Activated B cell treated with CpG ODN at 0.5 μM for 24 hours (primary cell): ENCODE data around the gene DZIP1L. TPM values are rescaled to one million over a fixed set of nuclear protein-coding genes. Genes with fewer than 3 reads are reported as not detected.
A peak's percentile ranks its signal among the peaks of the same experiment; 100 is the strongest.

ENCODE experiments used
- ATAC-seq: fragments of 200-7000 bp; cut with Tn5 transposase; one replicate; pipeline ENCODE4 v1.10.0; 2021; ENCODE audit warnings: low read depth, mild to moderate bottlenecking, moderate library complexity
- CTCF ChIA-PET: fragments of 350-600 bp; sonication (Branson Sonifier 250); formaldehyde crosslinking; loops from one replicate; lab custom pipeline; 2021; ENCODE audit warnings: antibody characterized with exemption; lab: Charles Lee
- POLR2A ChIA-PET: fragments of 350-600 bp; sonication (Branson Sonifier 250); formaldehyde crosslinking; loops from one replicate; lab custom pipeline; 2021; ENCODE audit warnings: antibody characterized with exemption; lab: Charles Lee
- DNase-seq: peaks from one replicate; pipeline ENCODE4 v3.0.0; 2022
- H3K27ac Mint-ChIP-seq: one replicate; pipeline ENCODE4 v1.8.0; 2020; ENCODE audit warnings: mixed read lengths
- H3K27me3 Mint-ChIP-seq: one replicate; pipeline ENCODE4 v1.8.0; 2021; ENCODE audit warnings: mixed read lengths
- H3K36me3 Mint-ChIP-seq: one replicate; pipeline ENCODE4 v1.8.0; 2021; ENCODE audit warnings: low read depth, mixed read lengths
- H3K4me1 Mint-ChIP-seq: one replicate; pipeline ENCODE4 v1.8.0; 2021; ENCODE audit warnings: mixed read lengths
- H3K4me3 Mint-ChIP-seq: one replicate; pipeline ENCODE4 v1.8.0; 2020; ENCODE audit warnings: mild to moderate bottlenecking, mixed read lengths
- H3K9me3 Mint-ChIP-seq: one replicate; pipeline ENCODE4 v1.8.0; 2020; ENCODE audit warnings: mixed read lengths
- intact Hi-C: fragments of 100-400 bp; cut with micrococcal nuclease; formaldehyde crosslinking; loops from one replicate; pipeline ENCODE4 v1.15.1; 2024
- total RNA-seq: library from RNA; stranded (reverse); gene quantifications from 2 replicates; pipeline ENCODE4 v1.2.3, GENCODE V29; 2022
- TF ChIP-seq, protein P1 (sequence below): fragments of 200-600 bp; IDR thresholded peaks from one replicate; pipeline ENCODE4 v1.8.0; 2022; ENCODE audit warnings: antibody characterized with exemption, mild to moderate bottlenecking

DZIP1L gene
- total RNA-seq, 1 donor from 2014 or later = not detected

DNA sequence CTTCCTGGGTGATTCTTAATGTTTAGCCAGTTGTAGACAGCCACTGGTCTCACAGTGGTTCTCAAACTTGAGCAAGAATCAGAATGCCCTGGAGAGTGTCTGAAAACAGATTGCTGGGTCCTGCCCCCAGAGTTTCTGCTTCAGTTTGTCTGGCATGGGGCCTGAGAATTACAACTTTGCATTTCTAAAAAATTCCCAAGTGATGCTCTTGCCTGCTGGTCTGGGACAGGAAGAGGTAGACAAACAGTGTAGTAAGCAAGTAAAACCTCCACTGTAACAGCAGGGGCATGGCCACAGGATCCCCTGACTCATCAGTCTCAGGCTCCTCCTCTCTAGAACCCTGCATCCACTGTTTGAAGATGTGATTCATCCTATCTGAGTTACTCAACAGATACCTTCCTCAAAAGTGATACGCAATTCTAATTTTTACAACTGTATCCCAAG lies 36.5 kb downstream of the DZIP1L start:
- intact Hi-C loops = no loop called here
- Mint-ChIP-seq H3K9me3 (no peaks in the 10 kb centered on the region), H3K27me3 (peaks cover 20% of the 10 kb centered on the region), H3K4me3 (no peak overlapping the region), H3K36me3 (no peaks in the 10 kb centered on the region), H3K4me1 (no peaks in the 10 kb centered on the region), H3K27ac (no peak overlapping the region)
- ChIA-PET CTCF (no interaction called here), POLR2A (no interaction called here)
- TF ChIP-seq, protein P1, sequence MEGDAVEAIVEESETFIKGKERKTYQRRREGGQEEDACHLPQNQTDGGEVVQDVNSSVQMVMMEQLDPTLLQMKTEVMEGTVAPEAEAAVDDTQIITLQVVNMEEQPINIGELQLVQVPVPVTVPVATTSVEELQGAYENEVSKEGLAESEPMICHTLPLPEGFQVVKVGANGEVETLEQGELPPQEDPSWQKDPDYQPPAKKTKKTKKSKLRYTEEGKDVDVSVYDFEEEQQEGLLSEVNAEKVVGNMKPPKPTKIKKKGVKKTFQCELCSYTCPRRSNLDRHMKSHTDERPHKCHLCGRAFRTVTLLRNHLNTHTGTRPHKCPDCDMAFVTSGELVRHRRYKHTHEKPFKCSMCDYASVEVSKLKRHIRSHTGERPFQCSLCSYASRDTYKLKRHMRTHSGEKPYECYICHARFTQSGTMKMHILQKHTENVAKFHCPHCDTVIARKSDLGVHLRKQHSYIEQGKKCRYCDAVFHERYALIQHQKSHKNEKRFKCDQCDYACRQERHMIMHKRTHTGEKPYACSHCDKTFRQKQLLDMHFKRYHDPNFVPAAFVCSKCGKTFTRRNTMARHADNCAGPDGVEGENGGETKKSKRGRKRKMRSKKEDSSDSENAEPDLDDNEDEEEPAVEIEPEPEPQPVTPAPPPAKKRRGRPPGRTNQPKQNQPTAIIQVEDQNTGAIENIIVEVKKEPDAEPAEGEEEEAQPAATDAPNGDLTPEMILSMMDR = no peak
- ATAC-seq (no peak), DNase-seq (no peak)

DNA sequence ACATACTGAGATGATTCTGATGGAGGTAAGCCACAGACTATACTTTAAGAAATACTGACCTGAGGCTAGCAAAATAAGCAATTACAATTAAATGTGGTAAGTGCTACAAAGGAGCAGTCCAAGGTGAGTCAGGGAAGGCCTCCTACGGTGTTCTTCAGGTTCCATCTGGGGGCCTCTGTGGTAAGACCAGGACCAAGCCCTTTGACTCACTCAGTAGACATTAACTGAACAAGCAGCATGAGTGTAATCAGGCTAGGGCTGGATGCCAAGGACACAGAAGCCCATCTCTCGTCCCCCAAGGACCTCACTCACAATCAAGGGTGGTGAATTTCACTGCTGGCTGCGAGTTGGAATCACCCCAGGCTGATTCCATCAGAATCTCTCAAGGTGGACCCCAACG lies 37.3 kb downstream of the DZIP1L start:
- POLR2A ChIA-PET = no interaction called here
- no peaks in the 10 kb centered on the region for H3K4me1 Mint-ChIP-seq
- CTCF ChIA-PET = no interaction called here
- no peaks in the 10 kb centered on the region for H3K9me3 Mint-ChIP-seq
- peaks cover 16% of the 10 kb centered on the region for H3K27me3 Mint-ChIP-seq
- H3K36me3 Mint-ChIP-seq = no peaks in the 10 kb centered on the region
- intact Hi-C loops = no loop called here
- ATAC-seq (no peak), DNase-seq (no peak)
- no peak overlapping the region for H3K27ac Mint-ChIP-seq
- TF ChIP-seq, protein P1 = no peak
- H3K4me3 Mint-ChIP-seq = no peak overlapping the region

DNA sequence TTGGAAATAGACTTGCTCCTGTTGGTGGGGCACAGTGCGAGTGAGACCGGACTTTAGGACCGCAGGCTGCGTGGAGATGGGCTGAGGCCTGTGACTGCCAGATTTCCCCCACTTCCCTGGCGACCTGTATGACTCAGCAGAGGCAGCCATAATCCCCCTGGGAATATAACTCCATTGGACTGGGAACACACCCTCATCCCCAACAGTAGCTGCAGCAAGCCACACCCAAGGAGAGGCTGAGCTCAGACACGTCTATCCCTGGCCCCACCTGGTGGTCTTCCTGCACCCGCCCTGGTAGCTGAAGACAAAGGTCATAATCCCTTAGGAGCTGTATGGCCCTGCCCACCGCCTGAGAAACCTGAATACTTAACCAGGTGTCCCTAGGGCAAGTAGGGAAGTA lies 42.6 kb downstream of the DZIP1L start:
- DNase-seq = no peak
- H3K4me1 Mint-ChIP-seq = no peaks in the 10 kb centered on the region
- ChIA-PET CTCF (no interaction called here), POLR2A (no interaction called here)
- ATAC-seq = no peak
- intact Hi-C loops = no loop called here
- peaks cover 20% of the 10 kb centered on the region for H3K27me3 Mint-ChIP-seq
- H3K36me3 Mint-ChIP-seq = no peaks in the 10 kb centered on the region
- H3K27ac Mint-ChIP-seq = no peak overlapping the region
- TF ChIP-seq, protein P1 = no peak
- no peak overlapping the region for H3K4me3 Mint-ChIP-seq
- H3K9me3 Mint-ChIP-seq = no peaks in the 10 kb centered on the region

DNA sequence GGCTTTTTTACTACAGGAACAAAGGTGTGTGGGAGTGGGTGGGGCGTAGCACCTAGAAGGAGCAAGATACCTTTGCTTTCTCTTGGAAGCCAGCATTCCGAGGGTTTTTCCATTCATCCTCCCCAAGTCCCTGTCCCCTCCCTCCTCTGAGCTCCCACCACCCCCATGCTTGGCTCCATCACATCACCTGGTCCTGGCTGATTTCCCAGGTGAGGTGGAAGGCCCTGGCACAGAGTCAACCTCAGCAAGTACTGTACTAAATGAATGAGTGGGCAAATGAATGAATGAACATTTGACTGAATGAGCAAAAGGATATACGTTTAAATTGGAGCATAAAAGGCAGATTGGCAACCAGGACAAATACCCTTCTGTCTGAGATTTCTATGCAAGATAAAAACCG lies 45.4 kb downstream of the DZIP1L start:
- H3K27ac Mint-ChIP-seq = no peak overlapping the region
- ATAC-seq (no peak), DNase-seq (no peak)
- intact Hi-C loops = no loop called here
- no peaks in the 10 kb centered on the region for H3K36me3 Mint-ChIP-seq
- no peaks in the 10 kb centered on the region for H3K4me1 Mint-ChIP-seq
- POLR2A ChIA-PET = no interaction called here
- CTCF ChIA-PET = interaction anchor here (1.3 kb wide), 1 partner anchor 49 kb away, joined by 6 read pairs; no protein-coding TSS in a partner anchor
- no peak overlapping the region for H3K4me3 Mint-ChIP-seq
- H3K9me3 Mint-ChIP-seq = no peaks in the 10 kb centered on the region
- peaks cover 23% of the 10 kb centered on the region for H3K27me3 Mint-ChIP-seq
- TF ChIP-seq, protein P1 = no peak

DNA sequence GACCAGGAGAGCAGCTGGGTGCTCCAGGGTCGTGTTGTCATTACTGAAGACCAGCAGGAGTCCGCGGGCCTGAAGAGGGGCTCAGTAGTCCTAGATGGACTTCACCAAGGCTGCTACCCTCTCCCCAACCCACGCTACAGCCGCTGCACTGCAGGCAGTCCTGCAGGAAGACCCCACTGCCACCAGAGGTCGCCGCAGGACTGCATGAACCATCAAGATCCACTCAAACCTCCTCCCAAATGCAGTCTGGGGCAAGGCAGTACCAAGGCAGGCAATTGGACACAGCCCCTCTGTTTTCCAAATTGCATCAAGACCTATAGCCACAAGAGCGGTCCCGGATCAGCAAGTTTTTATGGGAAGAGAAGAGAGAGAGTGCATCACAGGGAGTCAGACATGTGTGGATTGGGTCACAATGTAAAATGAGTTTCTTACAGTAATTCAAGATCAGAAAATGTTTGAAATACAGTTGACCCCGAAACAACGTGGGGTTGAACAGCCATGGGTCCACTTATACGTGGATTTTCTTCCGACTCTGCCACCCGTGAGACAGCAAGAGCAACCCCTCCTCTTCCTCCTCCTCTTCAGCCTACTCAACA lies 46.7 kb downstream of the DZIP1L start:
- Mint-ChIP-seq H3K9me3 (no peaks in the 10 kb centered on the region), H3K36me3 (no peaks in the 10 kb centered on the region), H3K4me1 (no peaks in the 10 kb centered on the region), H3K27ac (no peak overlapping the region), H3K4me3 (no peak overlapping the region), H3K27me3 (peaks cover 23% of the 10 kb centered on the region)
- ChIA-PET POLR2A (no interaction called here), CTCF (interaction anchor here (1.0 to 3.2 kb wide), 4 partner anchors 12 to 50 kb away, joined by 3 to 12 read pairs (median 6); no protein-coding TSS in a partner anchor)
- intact Hi-C loops = loop anchor here (1.0 kb wide), 1 partner anchor 51 kb away; no protein-coding TSS in a partner anchor
- DNase-seq = peak; percentile 50
- peak; percentile 75 for ATAC-seq
- TF ChIP-seq, protein P1 = peak; percentile 27
